Activated CD8-positive, alpha-beta memory T cell treated with anti-CD3 and anti-CD28 coated beads for 1 hour (primary cell): ENCODE results near the gene DHCR24.
"Not testable (repeated sequence)": the region's sequence is repeated elsewhere in the genome, so short reads cannot be mapped to it uniquely, and the experiment has no call there.

Source experiments
- DNase-seq, 2 donors: peaks; one replicate each; pipeline ENCODE4 v3.0.0-alpha.2; 2020; ENCODE audit warnings: low read depth in 1 of 2; ENCODE audit errors: extremely low read depth in 1 of 2

DHCR24 gene

DNA sequence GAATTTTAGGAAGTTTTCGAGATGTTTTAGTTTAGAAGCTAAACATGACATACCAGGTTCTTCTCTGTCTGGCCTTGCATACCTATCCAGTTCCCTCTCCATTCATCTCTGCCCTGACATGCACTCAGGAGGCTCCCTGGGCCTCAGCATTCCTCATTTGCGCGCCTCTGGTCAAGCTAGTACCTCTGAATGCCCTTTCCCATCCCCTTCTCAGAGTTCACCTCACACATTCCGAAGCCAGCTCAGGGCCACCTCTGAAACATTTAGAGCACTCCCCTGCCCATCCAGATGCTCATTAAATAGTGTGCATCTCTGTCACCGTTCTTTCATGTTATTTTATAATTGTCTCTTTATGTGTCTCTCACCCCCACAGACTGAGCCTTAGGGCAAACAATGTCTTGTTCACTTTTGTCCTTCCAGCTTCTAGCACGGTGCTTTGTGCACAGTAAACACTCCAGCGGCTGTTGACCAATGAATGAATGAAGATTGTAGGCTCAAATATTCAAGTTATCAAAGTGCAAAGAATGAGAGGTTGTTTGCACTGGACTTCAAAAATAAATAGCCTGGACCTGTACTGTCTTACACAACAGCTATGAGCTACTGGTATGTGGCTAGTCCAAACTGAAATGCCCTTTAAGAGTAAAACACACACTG, 1.2 kb upstream of the DHCR24 start:
- no peak for DNase-seq

GRCh38 chr1:54887665-54888071, 673 bp upstream of the DHCR24 start:
- no peak for DNase-seq

- DNase-seq, result no peak
Measured at GRCh38 chr1:54885807-54886723, 930 bp downstream of the DHCR24 start.

DNA sequence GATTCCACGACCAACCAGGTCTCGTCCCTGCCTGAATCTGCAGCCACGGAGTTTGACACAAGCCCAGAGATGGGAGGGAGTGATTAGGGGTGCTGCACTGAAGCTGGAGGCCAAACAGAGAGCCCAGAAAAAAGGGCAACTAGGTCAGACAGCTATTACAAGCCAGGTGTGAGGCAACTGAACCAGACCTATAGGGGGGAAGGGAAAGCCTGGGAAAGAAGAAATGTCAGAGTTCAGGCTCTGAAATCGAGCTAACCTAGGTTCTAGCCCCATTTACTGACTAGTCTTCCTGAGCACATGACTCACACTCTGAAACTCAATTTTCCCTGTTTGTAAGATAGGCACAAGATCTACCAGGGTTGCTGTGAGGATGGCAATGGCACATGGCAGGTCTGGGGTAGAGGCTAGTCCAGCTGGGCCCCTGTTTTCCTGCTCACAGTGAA, 1.7 kb downstream of the DHCR24 start:
- no peak for DNase-seq

- no peak for DNase-seq
Measured at GRCh38 chr1:54884768-54885167, 2.2 kb downstream of the DHCR24 start.

DNA sequence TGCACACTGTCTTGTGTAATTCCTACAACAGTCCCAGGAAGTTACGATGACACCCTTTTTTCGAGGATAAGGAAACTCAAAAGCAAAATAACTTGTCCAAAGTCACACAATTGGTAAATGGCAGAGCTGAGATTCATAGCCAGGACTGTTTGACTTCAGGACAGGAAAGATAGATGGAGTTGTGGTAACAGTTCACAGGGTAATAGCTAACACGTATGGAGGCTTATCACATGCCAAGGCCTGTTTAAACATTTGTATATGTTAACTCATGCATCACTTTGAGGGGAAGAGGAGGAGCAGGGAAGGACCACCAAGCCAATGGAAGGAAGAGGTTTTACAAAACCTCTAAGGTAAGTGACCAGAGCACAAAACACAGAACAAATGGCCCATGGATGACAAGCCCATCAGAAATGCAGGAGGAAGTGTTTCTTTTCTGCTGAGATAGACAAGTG, 2.8 kb downstream of the DHCR24 start:
- no peak for DNase-seq

- no peak for DNase-seq
Measured at GRCh38 chr1:54883349-54884102, 3.5 kb downstream of the DHCR24 start.

GRCh38 chr1:54882519-54882918, 4.5 kb downstream of the DHCR24 start:
- no peak for DNase-seq

GRCh38 chr1:54881604-54882003, 5.4 kb downstream of the DHCR24 start:
- DNase-seq, result not testable (repeated sequence)

DNA sequence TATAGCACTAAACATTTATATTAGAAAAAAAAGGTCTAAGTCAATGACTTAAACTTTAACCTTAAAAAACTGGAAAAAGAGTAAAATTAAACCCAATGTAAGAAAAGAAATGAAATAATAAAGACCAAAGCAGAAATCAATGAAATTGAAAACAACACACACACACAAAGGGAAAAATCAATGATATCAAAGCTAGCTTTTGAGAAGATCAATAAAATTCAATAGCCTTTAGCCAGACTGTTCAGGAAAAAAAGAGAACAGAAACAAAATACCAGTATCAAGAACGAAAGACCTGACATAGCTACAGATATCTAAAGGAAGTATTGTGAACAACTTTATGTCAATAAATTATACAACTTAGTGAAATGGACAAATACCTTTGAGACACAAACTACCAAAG, 7.1 kb downstream of the DHCR24 start:
- DNase-seq, result no peak

GRCh38 chr1:54876814-54877213, 10.2 kb downstream of the DHCR24 start:
- DNase-seq, result no peak

DNA sequence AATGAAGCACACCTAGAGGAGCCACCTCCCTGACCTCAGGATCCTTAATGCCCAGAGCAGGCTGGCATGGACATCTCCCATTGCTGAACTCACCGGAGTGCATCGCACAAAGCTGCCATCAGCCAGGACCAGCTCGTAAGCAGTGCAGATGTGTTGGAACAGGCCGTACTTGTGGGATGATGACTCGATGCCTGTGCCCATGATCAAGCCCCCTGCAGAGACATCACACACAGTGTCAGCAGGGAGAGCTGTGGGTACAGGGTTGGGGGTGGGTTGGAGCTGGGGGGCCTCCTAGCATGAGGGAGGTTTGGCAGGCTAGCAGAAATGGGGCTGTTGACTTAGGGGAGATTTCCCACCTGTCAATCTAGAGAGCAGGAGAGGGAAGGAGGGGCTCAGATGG, 12.0 kb downstream of the DHCR24 start:
- no peak for DNase-seq

GRCh38 chr1:54874079-54874830, 12.7 kb downstream of the DHCR24 start:
- no peak for DNase-seq

DNA sequence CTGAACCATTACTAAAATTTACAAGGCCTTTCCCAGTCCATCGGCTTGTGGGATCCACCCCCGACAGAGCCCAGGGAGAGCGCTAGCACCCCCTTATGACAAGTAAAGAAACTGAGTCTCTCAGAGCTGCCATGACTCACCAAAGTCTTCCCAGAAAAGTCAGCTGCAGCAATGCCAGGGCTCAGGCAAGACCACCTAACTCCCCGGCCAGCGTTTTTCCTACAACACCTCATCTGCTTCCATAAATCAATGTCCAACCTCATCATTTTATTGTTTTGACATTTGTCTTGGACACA, 15.0 kb downstream of the DHCR24 start:
- DNase-seq, result no peak

GRCh38 chr1:54871275-54872035, 15.5 kb downstream of the DHCR24 start:
- DNase-seq, result no peak

DNA sequence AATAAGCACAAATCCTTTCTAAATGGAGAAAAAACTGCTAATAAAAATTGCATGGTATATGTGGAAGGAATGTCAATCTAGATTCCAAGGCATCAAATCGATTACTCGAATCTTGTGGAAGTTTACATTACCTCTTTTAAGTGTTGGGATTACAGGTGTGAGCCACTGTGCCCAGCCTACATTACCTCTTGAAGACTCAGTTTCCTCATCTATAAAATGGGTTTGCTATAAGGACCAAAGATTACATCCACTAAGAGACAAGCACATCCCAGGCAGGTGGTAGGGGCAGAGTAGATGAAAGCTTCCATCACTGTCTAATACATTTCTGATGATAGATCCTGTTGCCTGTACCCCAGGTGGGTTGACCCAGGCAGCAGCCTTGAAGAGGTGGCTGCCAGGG, 16.1 kb downstream of the DHCR24 start:
- DNase-seq, result no peak

DNA sequence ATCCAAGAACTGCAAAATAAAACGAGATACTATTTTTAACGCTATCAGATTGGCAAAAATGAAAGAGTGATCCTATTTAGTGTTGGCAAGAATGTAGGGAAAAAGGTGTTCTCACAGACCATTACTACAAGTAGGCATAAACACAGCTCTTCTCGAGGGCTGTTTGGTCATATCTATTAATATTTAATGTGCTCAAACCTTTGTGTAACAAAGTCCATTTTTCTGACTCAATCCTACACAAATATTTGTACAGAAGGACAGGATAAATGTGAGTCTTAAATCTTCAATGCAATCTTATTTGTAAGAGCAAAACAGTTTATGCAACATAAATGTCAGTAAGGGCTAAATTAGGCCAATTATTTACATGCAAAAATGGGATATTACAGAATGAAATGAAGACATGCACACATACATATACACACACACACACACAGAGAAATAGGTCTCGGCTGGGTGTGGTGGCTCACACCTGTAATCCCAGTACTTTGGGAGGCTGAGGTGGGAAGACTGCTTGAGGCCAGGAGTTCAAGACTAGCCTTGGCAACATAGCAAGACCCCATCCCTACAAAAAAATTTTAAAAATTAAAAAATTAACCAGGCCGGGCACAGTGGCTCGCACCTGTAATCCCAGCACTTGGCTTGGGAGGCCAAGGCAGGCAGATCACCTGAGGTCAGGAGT, 17.7 kb downstream of the DHCR24 start:
- DNase-seq, result no peak

DNA sequence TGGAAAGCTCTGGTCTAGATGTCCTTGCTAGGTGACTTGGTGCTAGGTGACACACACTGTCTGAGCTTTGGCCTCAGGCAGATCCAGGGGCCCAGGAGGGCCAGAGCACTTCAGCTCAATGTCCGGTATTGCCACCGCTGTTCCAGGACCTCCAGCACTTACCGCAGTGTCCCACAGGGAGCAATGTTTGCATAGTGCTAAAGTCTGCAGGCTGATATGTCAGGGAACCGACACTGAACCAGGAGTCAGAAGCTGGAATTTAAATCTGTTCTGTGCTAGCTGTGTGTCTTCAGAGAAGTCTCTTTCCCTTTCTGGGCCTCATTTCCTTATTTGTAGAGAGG, 19.3 kb downstream of the DHCR24 start:
- no peak for DNase-seq

- no peak for DNase-seq
Measured at GRCh38 chr1:54866801-54867716, 19.9 kb downstream of the DHCR24 start.
